NT2/D1 (cell line): ENCODE measurements around the gene RAB17.
A peak's percentile ranks its signal among the peaks of the same experiment; 100 is the strongest.

Experiments
- DNase-seq: peaks from one replicate; pipeline ENCODE4 v3.0.0-alpha.2; 2011; ENCODE audit warnings: low read depth, low spot score
- H3K27me3 ChIP-seq: 2 replicates; pipeline ENCODE4 v1.6.0; 2011; ENCODE audit warnings: mild to moderate bottlenecking; ENCODE audit not compliant: insufficient read length, insufficient read depth
- H3K36me3 ChIP-seq: 2 replicates; pipeline ENCODE4 v1.6.1; 2011; ENCODE audit warnings: mild to moderate bottlenecking, low read length, mixed read lengths; ENCODE audit not compliant: insufficient read depth, insufficient read length
- H3K4me1 ChIP-seq: 2 replicates; pipeline ENCODE4 v1.5.1; 2011; ENCODE audit not compliant: insufficient read depth, insufficient read length
- H3K4me3 ChIP-seq: 2 replicates; pipeline ENCODE4 v1.5.1; 2011; ENCODE audit warnings: low read depth; ENCODE audit not compliant: insufficient read length
- H3K9ac ChIP-seq: 2 replicates; pipeline ENCODE4 v1.6.0; 2011; ENCODE audit warnings: low read depth; ENCODE audit not compliant: insufficient read length
- H3K9me3 ChIP-seq: 2 replicates; pipeline ENCODE4 v1.5.1; 2011; ENCODE audit warnings: mild to moderate bottlenecking, low read length; ENCODE audit not compliant: insufficient read depth
- SUZ12 ChIP-seq: IDR thresholded peaks from 2 replicates; pipeline ENCODE4 v1.6.1; 2011; ENCODE audit not compliant: insufficient read length, insufficient read depth; ENCODE audit errors: extremely low read depth
- YY1 ChIP-seq: IDR thresholded peaks from 2 replicates; pipeline ENCODE4 v1.6.1; 2011; ENCODE audit not compliant: insufficient read length, insufficient read depth
- ZNF274 ChIP-seq: IDR thresholded peaks from 2 replicates; pipeline ENCODE4 v1.6.1; 2011; ENCODE audit warnings: mild to moderate bottlenecking, low read depth, low read length

RAB17 gene

DNA sequence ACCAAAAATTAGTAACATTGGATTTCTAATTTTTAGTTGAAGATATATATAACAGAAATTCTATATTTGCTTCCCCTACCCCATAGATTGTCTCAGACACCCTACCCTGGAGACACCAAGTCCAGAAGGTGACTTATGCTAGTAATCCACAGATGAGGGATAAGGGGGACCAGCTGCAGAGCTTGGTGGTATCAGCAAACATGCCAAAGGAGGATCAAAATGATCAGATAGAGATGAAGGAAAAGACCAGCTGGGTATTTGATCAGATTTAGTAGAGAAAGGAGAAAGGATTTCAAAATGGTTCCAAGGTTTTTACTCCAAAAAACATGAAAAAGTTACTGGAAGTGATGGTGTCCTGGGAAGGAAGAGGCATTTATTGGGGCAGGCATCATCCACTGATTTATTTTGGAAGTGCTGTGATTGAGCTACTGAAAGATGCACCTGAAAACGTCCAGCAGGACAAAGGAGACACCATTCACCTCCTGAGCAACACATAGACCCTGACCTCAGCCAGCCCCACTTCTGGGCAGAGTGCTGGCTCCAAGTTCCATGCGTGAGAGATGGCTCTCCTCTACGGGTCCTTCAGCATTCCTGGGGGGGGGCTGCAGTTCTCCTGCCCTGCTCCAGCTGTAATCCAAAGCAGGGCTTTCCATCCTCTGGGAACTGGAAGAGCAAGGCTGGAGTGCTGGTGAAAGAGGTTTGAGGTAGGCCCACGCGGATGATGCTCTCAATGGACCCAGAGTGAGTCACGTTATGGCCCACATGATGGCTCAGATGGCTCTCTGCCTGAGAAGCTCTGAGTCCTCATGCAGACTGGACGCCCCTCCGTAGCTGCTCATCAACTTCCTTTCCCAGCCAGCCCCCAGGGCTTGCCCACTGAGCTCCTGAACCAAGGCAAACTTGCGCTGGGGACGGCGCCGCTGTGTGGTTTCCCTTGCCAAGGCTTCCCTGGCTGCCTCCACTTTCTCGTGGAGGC, 33.2 kb upstream of the RAB17 start:
- DNase-seq: no peak
- H3K36me3 ChIP-seq: peaks cover under 1% of the 10 kb centered on the region
- H3K9me3 ChIP-seq: no peaks in the 10 kb centered on the region
- H3K27me3 ChIP-seq: peaks cover 28% of the 10 kb centered on the region
- H3K4me3 ChIP-seq: no peak overlapping the region
- H3K4me1 ChIP-seq: no peaks in the 10 kb centered on the region
- H3K9ac ChIP-seq: no peak overlapping the region
- TF ChIP-seq YY1: no peak
- TF ChIP-seq SUZ12: no peak
- no peak for TF ChIP-seq ZNF274

DNA sequence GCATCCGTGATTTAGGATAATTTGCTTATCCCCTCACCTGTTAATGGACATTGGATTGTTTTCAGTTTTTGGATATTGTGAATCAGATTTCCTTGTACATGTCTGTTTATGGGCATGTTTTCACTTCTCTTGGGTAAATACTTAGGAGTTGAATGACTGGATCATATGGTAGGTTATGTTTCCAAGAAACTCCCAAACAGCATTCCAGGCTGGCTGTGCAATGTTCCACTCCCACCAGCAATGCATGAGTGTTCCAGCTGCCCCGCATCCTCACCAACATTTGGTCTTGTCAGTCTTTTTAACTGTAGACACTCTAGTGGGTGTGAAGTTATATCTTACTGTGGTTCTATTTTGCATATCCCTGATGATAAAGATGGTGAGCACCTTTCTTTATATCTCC, 27.9 kb upstream of the RAB17 start:
- Histone ChIP-seq H3K27me3 (no peaks in the 10 kb centered on the region), H3K9me3 (no peaks in the 10 kb centered on the region), H3K4me1 (peaks cover 11% of the 10 kb centered on the region), H3K36me3 (no peaks in the 10 kb centered on the region), H3K4me3 (no peak overlapping the region), H3K9ac (no peak overlapping the region)
- TF ChIP-seq SUZ12 (no peak), YY1 (no peak), ZNF274 (no peak)
- no peak for DNase-seq

DNA sequence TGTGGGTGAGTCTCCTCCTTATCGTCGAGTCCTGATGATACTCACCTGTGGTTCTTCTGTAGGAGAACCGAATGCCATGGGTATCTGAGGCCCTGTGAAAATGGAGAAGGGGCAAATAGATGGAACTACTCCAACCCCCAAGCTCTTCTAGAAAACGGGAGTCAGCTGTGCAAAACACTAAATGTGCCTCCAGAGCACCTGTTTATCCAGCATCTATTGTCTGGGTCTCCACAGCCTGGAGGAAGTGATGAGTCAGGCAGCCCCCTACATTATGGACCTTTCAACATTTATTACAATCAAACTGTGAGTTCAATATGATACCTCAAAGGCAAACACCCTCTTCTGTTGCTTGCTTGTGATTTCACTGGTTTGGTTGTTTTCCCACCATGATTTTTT, 27.1 kb upstream of the RAB17 start:
- DNase-seq: no peak
- Histone ChIP-seq H3K9ac (no peak overlapping the region), H3K4me3 (no peak overlapping the region), H3K27me3 (no peaks in the 10 kb centered on the region), H3K4me1 (peaks cover 18% of the 10 kb centered on the region), H3K9me3 (no peaks in the 10 kb centered on the region), H3K36me3 (no peaks in the 10 kb centered on the region)
- TF ChIP-seq YY1 (no peak), ZNF274 (no peak), SUZ12 (no peak)

DNA sequence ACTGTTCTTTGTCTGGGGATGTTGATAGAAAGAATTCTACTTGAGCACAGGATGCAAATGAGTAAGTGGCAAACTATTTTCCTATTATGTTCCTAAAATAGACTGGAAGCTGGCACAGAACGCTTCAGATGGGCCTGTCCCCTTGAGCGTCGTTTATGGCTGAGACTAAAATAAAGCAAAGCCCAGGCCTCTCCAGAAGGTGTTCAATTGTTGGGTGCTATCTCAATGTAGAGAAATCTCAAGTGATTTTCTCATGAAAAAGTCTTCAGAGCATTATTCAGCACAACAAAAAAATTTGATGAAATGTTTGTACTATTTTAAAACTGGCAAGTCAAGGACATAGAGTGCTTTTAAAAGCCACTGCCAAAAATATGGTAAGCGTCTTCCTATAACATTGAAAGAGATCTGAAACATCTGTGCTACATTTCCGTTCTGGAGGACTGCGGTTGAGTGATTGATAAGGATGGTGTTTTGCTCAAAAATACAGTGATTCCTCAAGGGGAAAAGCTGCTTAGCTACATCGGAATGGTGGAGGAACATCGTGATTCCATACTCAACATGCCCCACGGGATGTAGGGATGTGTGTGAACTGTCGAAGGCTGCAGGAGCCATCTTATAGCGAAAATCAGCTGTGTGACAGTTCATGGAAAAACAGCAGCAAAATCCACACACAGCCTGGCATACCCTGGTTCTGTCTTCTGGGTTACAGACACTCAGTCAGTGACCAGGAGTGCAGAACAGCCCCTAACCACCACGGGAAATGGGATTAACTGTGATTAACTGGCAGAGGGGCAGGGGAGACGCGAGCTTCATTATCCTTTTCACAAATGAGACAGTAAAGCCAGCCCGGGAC, 26.4 kb upstream of the RAB17 start:
- DNase-seq: no peak
- no peaks in the 10 kb centered on the region for H3K27me3 ChIP-seq
- H3K4me1 ChIP-seq: peaks cover 19% of the 10 kb centered on the region
- no peak overlapping the region for H3K9ac ChIP-seq
- TF ChIP-seq ZNF274 (no peak), YY1 (no peak), SUZ12 (no peak)
- H3K9me3 ChIP-seq: no peaks in the 10 kb centered on the region
- H3K4me3 ChIP-seq: no peak overlapping the region
- no peaks in the 10 kb centered on the region for H3K36me3 ChIP-seq

DNA sequence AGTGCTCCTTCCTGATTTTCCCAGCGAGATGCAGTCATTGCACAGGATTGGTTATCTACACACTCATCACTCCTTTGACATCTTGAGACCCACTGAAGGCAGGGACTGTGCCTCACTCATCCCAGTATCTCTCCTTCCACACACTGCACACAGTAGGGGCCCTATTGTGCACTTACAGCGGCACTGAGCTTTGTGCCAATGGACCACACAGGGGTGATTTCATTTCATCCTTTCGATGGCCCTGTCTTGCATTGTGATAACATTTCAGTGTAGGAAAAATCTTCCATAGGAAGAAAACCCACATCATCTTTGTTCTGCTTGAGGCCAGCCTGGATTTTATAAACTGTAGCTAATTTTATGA, 25.8 kb upstream of the RAB17 start:
- no peak overlapping the region for H3K9ac ChIP-seq

DNA sequence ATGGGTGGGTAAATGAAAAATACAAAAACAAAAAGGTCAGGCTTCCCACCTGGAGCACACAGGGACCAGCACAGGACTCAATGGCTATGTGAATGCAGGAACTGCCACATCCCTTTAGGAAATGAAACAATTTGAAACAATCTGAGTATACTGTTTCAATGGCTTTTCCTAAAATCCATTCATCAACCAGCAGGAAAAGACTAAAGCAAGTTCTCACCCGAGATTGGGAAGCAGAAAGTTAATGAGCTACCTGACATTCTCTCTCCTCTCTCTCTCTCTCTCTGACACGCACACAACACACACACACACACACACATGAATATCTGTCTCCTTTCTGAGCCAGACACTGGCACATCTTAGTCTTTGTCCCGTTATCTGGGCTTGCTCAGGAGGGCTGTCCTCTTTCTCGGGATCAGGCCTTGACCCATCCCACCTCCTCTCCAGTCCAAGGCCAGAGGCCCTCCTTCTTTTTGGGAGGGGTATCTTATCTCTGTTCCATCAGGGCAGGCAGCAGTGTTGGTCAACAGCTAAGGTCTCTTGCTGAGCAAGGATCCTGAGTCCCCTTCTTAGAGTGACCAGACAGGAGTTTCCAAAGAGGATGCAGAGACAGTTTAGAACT, 25.2 kb upstream of the RAB17 start:
- Histone ChIP-seq H3K36me3 (no peaks in the 10 kb centered on the region), H3K4me1 (peaks cover 19% of the 10 kb centered on the region), H3K27me3 (no peaks in the 10 kb centered on the region), H3K9ac (no peak overlapping the region), H3K9me3 (no peaks in the 10 kb centered on the region), H3K4me3 (no peak overlapping the region)
- DNase-seq: no peak
- TF ChIP-seq ZNF274 (no peak), SUZ12 (no peak), YY1 (no peak)

More for the DNA sequence above, 25.8 kb upstream of the RAB17 start:
- Histone ChIP-seq H3K4me1 (peaks cover 19% of the 10 kb centered on the region), H3K9me3 (no peaks in the 10 kb centered on the region), H3K4me3 (no peak overlapping the region), H3K27me3 (no peaks in the 10 kb centered on the region), H3K36me3 (no peaks in the 10 kb centered on the region)
- no peak for DNase-seq
- TF ChIP-seq SUZ12: no peak
- no peak for TF ChIP-seq YY1
- no peak for TF ChIP-seq ZNF274

DNA sequence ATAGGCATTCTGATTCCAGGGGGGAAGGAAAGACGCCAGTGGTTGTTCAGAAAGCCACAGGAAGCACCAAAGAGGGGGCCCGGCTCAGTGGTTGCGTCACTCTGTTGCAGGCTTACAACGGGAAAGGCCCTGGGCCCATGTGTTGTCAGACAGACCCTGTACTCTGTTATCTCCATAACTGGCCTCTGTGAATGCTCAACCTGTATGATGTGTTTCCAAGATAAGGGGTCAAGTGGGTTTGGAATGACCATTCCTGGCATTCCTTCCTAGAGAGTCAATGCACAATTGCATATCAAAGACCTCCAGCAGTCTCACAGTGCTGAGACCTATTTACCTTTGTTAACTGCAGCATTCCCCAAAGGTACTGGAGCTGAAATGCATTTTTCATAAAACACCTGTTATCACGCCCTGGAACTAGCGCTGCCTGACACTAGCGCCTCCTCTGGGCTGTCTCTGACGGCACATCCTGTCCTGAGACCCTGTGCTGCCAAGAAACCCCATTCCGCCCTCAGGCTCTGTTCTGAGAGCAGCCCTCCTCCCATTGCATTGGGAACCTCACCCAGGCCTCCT, 23.7 kb upstream of the RAB17 start:
- Histone ChIP-seq H3K4me1 (peaks cover 19% of the 10 kb centered on the region), H3K27me3 (no peaks in the 10 kb centered on the region), H3K4me3 (no peak overlapping the region), H3K9ac (no peak overlapping the region), H3K9me3 (no peaks in the 10 kb centered on the region), H3K36me3 (no peaks in the 10 kb centered on the region)
- peak; percentile 83 for DNase-seq
- TF ChIP-seq SUZ12: no peak
- TF ChIP-seq YY1: no peak
